ENCODE results near the gene PHACTR2. TPM values are rescaled to one million over a fixed set of nuclear protein-coding genes. Genes with fewer than 3 reads are reported as not detected.

PHACTR2 gene
- total and polyA plus RNA-seq, 2 of the 13 experiments (the other 11 are each of a cell fraction or from before 2014, with no cell fraction given): 11.3 to 28.2 TPM

- Histone ChIP-seq H3K4me3 (replicated peaks in 1 of 3; ENCODE audit: insufficient read depth in 1 of 3, low read depth in 2 of 3, low read length in 3 of 3) (no peak overlapping the region), H3K4me1 (ENCODE audit: insufficient read depth, low read length) (peaks cover 95% of the 10 kb centered on the region), H3K9ac (ENCODE audit: insufficient read depth, low read depth, low read length) (no peak overlapping the region), H3K27me3 (ENCODE audit: control insufficient read depth in 1 of 2, insufficient read depth in 2 of 2, low read length in 2 of 2) (no peaks in the 10 kb centered on the region), H3K79me2 (ENCODE audit: insufficient read depth, low read length) (peaks cover 48% of the 10 kb centered on the region), H3K4me2 (ENCODE audit: low read depth, low read length) (no peak overlapping the region), H3K27ac (ENCODE audit: extremely low read length, insufficient read depth, low read length) (no peak overlapping the region), H3K36me3 (replicated peaks in 1 of 2; ENCODE audit: control insufficient read depth in 1 of 2, insufficient read depth in 2 of 2, low read length in 2 of 2) (peaks cover 0 to 4% of the 10 kb centered on the region in 2 experiments; a peak in 1 of 5 replicates), H3K9me3 (ENCODE audit: low read length) (no peaks in the 10 kb centered on the region), H2AFZ (ENCODE audit: low read length) (no peak overlapping the region), H4K20me1 (ENCODE audit: insufficient read depth, low read length) (no peaks in the 10 kb centered on the region)
- BruUV-seq (replicated peaks): no TSS peak
- 94% methylated on average over 7 of the region's 7 CpGs for WGBS (ENCODE audit: low lambda C conversion rate)
- in situ Hi-C loops (cut with HindIII; ENCODE audit: extremely low pct_ligation_motif_present, low pct_unique_long_range_greater_than_20kb): loop anchor here (5.0 kb wide), 1 partner anchor 53 kb away; no protein-coding TSS in a partner anchor
- FAIRE-seq (no peak), DNase-seq (ENCODE audit: low spot score) (no peak), ATAC-seq (no peak)
- TF ChIP-seq ATF7-NPFF (CRISPR knock-in tag; IDR thresholded peaks at IDR 0.05; ENCODE audit: low read depth) (no peak), ZBTB3 (CRISPR knock-in tag; IDR thresholded peaks at IDR 0.05; ENCODE audit: borderline replicate concordance, low read depth) (no peak), ARHGAP35 (CRISPR knock-in tag; IDR thresholded peaks at IDR 0.05; ENCODE audit: borderline replicate concordance) (no peak), ZNF670 (CRISPR knock-in tag; IDR thresholded peaks at IDR 0.05; ENCODE audit: borderline replicate concordance) (0 out of 2 replicates have a peak, but pooled peaks have one; percentile 50), ZNF362 (CRISPR knock-in tag; IDR thresholded peaks at IDR 0.05; ENCODE audit: borderline replicate concordance) (no peak)
- intact Hi-C loops (cut with micrococcal nuclease; ENCODE audit: unreplicated experiment): loop anchor here (5.0 kb wide), 3 partner anchors 33 to 148 kb away; partner anchors contain the start of gene LTV1
- ChIA-PET CTCF (ENCODE audit: low intra/inter-chr PET ratio, low total read pairs) (no interaction called here), POLR2A (no interaction called here)
These were observed 16.8 kb downstream of the PHACTR2 start for GRCh38 chr6:143694560-143694959.

Data from HepG2 (cell line).